OCI-LY7 (cell line): ENCODE data around the gene IPO7. TPM values are rescaled to one million over a fixed set of nuclear protein-coding genes. Genes with fewer than 3 reads are reported as not detected.
"Not testable (repeated sequence)": the region's sequence is repeated elsewhere in the genome, so short reads cannot be mapped to it uniquely, and the experiment has no call there.

Experiments used
- BruUV-seq: library from RNA; stranded (reverse); fragments of 400-500 nt; replicated peaks from 2 replicates; lab custom pipeline; 2021; lab: Mats Ljungman, UMichigan
- CTCF ChIA-PET: fragments of 300-600 bp; sonication (Branson Sonifier 250); formaldehyde crosslinking; loops from one replicate; lab custom pipeline; 2022; ENCODE audit warnings: antibody characterized with exemption; ENCODE audit not compliant: unreplicated experiment; lab: Charles Lee
- POLR2A ChIA-PET: fragments of 300-600 bp; sonication (Branson Sonifier 250); formaldehyde crosslinking; loops from one replicate; lab custom pipeline; 2022; ENCODE audit warnings: antibody characterized with exemption; lab: Charles Lee
- DNase-seq: peaks from one replicate; pipeline ENCODE4 v3.0.0-alpha.2; 2015; ENCODE audit warnings: low spot score
- H2AFZ ChIP-seq: fragments of 200-600 bp; sonication (generic), shearing (Covaris generic); 2 replicates; pipeline ENCODE4 v1.6.1; 2014; ENCODE audit warnings: mild to moderate bottlenecking, antibody characterized with exemption, low read length, moderate library complexity
- H3K27ac ChIP-seq: fragments of 200-600 bp; sonication (generic); 2 replicates; pipeline ENCODE4 v1.5.1; 2014; ENCODE audit warnings: mixed run types, low read depth, mild to moderate bottlenecking, moderate library complexity, low read length, inconsistent platforms; ENCODE audit not compliant: poor library complexity, severe bottlenecking
- H3K36me3 ChIP-seq: fragments of 200-600 bp; sonication (generic); 2 replicates; pipeline ENCODE4 v1.6.1; 2014; ENCODE audit warnings: mild to moderate bottlenecking, antibody characterized with exemption, low read length, moderate library complexity, mixed read lengths; ENCODE audit not compliant: insufficient read depth
- H3K4me1 ChIP-seq: fragments of 200-600 bp; sonication (generic); 2 replicates; pipeline ENCODE4 v1.5.1; 2014; ENCODE audit warnings: mild to moderate bottlenecking, low read length; ENCODE audit not compliant: insufficient read depth, poor library complexity, severe bottlenecking
- H3K4me2 ChIP-seq: fragments of 200-600 bp; sonication (generic); 2 replicates; pipeline ENCODE4 v1.6.1; 2014; ENCODE audit warnings: mild to moderate bottlenecking, low read length
- H3K4me3 ChIP-seq: fragments of 200-600 bp; sonication (generic); 2 replicates; pipeline ENCODE4 v1.5.1; 2014; ENCODE audit warnings: mild to moderate bottlenecking, low read depth, low read length; ENCODE audit not compliant: poor library complexity, severe bottlenecking
- H3K79me2 ChIP-seq: fragments of 200-600 bp; sonication (generic); 2 replicates; pipeline ENCODE4 v1.6.1; 2016; ENCODE audit warnings: low read depth, mild to moderate bottlenecking, low read length, moderate library complexity, mixed read lengths; ENCODE audit not compliant: insufficient read depth
- H3K9me2 ChIP-seq: fragments of 200-600 bp; sonication (generic); 2 replicates; pipeline ENCODE4 v1.6.1; 2016; ENCODE audit warnings: mild to moderate bottlenecking, low read length, mixed read lengths; ENCODE audit not compliant: insufficient read depth
- H3K9me3 ChIP-seq: fragments of 200-600 bp; sonication (generic); 2 replicates; pipeline ENCODE4 v1.6.1; 2014; ENCODE audit warnings: mild to moderate bottlenecking, mixed run types, low read length, mixed read lengths
- H4K20me1 ChIP-seq: fragments of 200-600 bp; sonication (generic); 2 replicates; pipeline ENCODE4 v1.6.1; 2014; ENCODE audit warnings: mild to moderate bottlenecking, antibody characterized with exemption, low read length, moderate library complexity, mixed read lengths; ENCODE audit not compliant: insufficient read depth
- CTCF ChIP-seq: fragments of 200-600 bp; sonication (generic); conservative IDR thresholded peaks from 2 replicates; pipeline ENCODE4 v1.5.1; 2014; ENCODE audit warnings: mild to moderate bottlenecking, antibody characterized with exemption, low read length, moderate library complexity, mixed read lengths
- EZH2phosphoT487 ChIP-seq: fragments of 200-600 bp; sonication (generic); IDR thresholded peaks from 2 replicates; pipeline ENCODE4 v1.6.1; 2018; ENCODE audit warnings: low read depth, borderline replicate concordance, mild to moderate bottlenecking, mixed run types, antibody characterized with exemption, low read length, moderate library complexity, mixed read lengths
- intact Hi-C: fragments of 100-400 bp; cut with micrococcal nuclease; formaldehyde crosslinking; loops from one replicate; pipeline ENCODE4 v1.10.0; 2022; ENCODE audit not compliant: unreplicated experiment
- total RNA-seq, 2 experiments: library from RNA; depleted of rRNA in 1 of 2; stranded (reverse); fragments of >200 nt in 1 of 2; shearing (Covaris generic) in 1 of 2; gene quantifications; 2 replicates each; pipeline ENCODE4 v1.2.3, GENCODE V29; 2014 to 2022

IPO7 gene
- total RNA-seq, 2 experiments from 2014 or later: 120 to 160 TPM

GRCh38 chr11:9397746-9398680 is 13.6 kb downstream of the IPO7 start:
- H3K9me3 ChIP-seq: no peaks in the 10 kb centered on the region
- H3K36me3 ChIP-seq: peaks cover 79% of the 10 kb centered on the region
- peak overlapping the region; percentile 43; the same call in 1 of the 2 replicates for H3K4me2 ChIP-seq
- H3K27ac ChIP-seq: peak overlapping the region; percentile 21
- TF ChIP-seq CTCF (no peak), EZH2phosphoT487 (no peak)
- DNase-seq: no peak
- H3K4me1 ChIP-seq: peaks cover 45% of the 10 kb centered on the region
- POLR2A ChIA-PET: interaction anchor here (0.9 to 1.8 kb wide), 3 partner anchors 13 to 85 kb away, joined by 3 to 11 read pairs (median 3); partner anchors contain the start of gene IPO7
- intact Hi-C loops: no loop called here
- H2AFZ ChIP-seq: no peak overlapping the region
- H3K9me2 ChIP-seq: no peaks in the 10 kb centered on the region
- no peak overlapping the region for H3K4me3 ChIP-seq
- H3K79me2 ChIP-seq: peaks cover 100% of the 10 kb centered on the region
- CTCF ChIA-PET: interaction anchor here (1.1 kb wide), 1 partner anchor 8 kb away, joined by 5 read pairs; no protein-coding TSS in a partner anchor
- TSS peak; percentile 22 for BruUV-seq
- H4K20me1 ChIP-seq: peaks cover 44% of the 10 kb centered on the region

- Histone ChIP-seq H3K9me2 (no peaks in the 10 kb centered on the region), H3K27ac (no peak overlapping the region), H3K4me2 (no peak overlapping the region), H3K79me2 (peaks cover 100% of the 10 kb centered on the region), H2AFZ (no peak overlapping the region), H3K4me1 (peaks cover 45% of the 10 kb centered on the region), H3K9me3 (no peaks in the 10 kb centered on the region), H4K20me1 (peaks cover 44% of the 10 kb centered on the region), H3K4me3 (no peak overlapping the region), H3K36me3 (peaks cover 79% of the 10 kb centered on the region)
- BruUV-seq: no TSS peak
- intact Hi-C loops: no loop called here
- TF ChIP-seq EZH2phosphoT487 (no peak), CTCF (no peak)
- CTCF ChIA-PET: no interaction called here
- POLR2A ChIA-PET: interaction anchor here (1.8 kb wide), 1 partner anchor 14 kb away, joined by 11 read pairs; the partner anchor contains the start of gene IPO7
- no peak for DNase-seq
Measured at GRCh38 chr11:9399466-9399865, 15.0 kb downstream of the IPO7 start.

GRCh38 chr11:9401884-9402283 is 17.4 kb downstream of the IPO7 start:
- Histone ChIP-seq H3K36me3 (peaks cover 78% of the 10 kb centered on the region), H3K4me1 (peaks cover 34% of the 10 kb centered on the region), H4K20me1 (peaks cover 32% of the 10 kb centered on the region), H3K79me2 (peaks cover 99% of the 10 kb centered on the region)
- BruUV-seq, DNase-seq, H3K27ac ChIP-seq, H3K4me3 ChIP-seq, H2AFZ ChIP-seq, H3K4me2 ChIP-seq, H3K9me3 ChIP-seq, intact Hi-C loops, H3K9me2 ChIP-seq: not testable (repeated sequence)
- ChIA-PET CTCF (interaction anchor here (0.6 kb wide), 1 partner anchor 169 kb away, joined by 3 read pairs; no protein-coding TSS in a partner anchor), POLR2A (interaction anchor here (0.8 to 1.9 kb wide), 3 partner anchors 16 to 93 kb away, joined by 4 to 15 read pairs (median 7); no protein-coding TSS in a partner anchor)
